IMR-90 (cell line): ENCODE results near the gene HFM1. TPM values are rescaled to one million over a fixed set of nuclear protein-coding genes. Genes with fewer than 3 reads are reported as not detected.

Source experiments
- ATAC-seq: fragments of 200-7000 bp; cut with Tn5 transposase; 2 replicates; pipeline ENCODE4 v1.9.1; 2020; ENCODE audit warnings: low read depth, mild to moderate bottlenecking, moderate library complexity
- BruUV-seq: library from RNA; stranded (reverse); fragments of 400-500 nt; replicated peaks from 2 replicates; lab custom pipeline; 2021; lab: Mats Ljungman, UMichigan
- CTCF ChIA-PET: fragments of 300-600 bp; formaldehyde crosslinking; extraction: SDS; loops from one replicate; lab custom pipeline; 2021; ENCODE audit warnings: antibody characterized with exemption; lab: Yijun Ruan, JAX
- POLR2A ChIA-PET: fragments of 300-600 bp; sonication (Branson Sonifier 250); formaldehyde crosslinking; loops from one replicate; lab custom pipeline; 2022; ENCODE audit warnings: antibody characterized with exemption; ENCODE audit not compliant: unreplicated experiment; lab: Charles Lee
- DNase-seq: peaks from one replicate; pipeline ENCODE4 v3.0.0; 2013
- H2AFZ ChIP-seq: replicated peaks from 2 replicates; pipeline ENCODE3; 2013; ENCODE audit warnings: low read length, mild to moderate bottlenecking; ENCODE audit not compliant: poor library complexity
- H2AK5ac ChIP-seq: 2 replicates; pipeline ENCODE4 v1.6.1; 2013; ENCODE audit warnings: low read depth, low read length, inconsistent platforms
- H2AK9ac ChIP-seq: replicated peaks from 2 replicates; pipeline ENCODE3; 2013; ENCODE audit warnings: mild to moderate bottlenecking, low read depth, low read length, moderate library complexity; ENCODE audit not compliant: poor library complexity
- H2BK120ac ChIP-seq: 2 replicates; pipeline ENCODE4 v1.6.1; 2013; ENCODE audit warnings: low read depth, low read length, inconsistent platforms
- H2BK15ac ChIP-seq: 3 replicates; pipeline ENCODE4 v1.6.1; 2013; ENCODE audit warnings: low read depth, low read length, inconsistent platforms
- H2BK20ac ChIP-seq: 2 replicates; pipeline ENCODE4 v1.6.1; 2013; ENCODE audit warnings: low read depth, mild to moderate bottlenecking, inconsistent platforms, low read length, moderate library complexity
- H2BK5ac ChIP-seq: 2 replicates; pipeline ENCODE4 v1.6.1; 2013; ENCODE audit warnings: mild to moderate bottlenecking, low read depth, low read length, inconsistent platforms; ENCODE audit not compliant: poor library complexity, severe bottlenecking
- H3K14ac ChIP-seq: replicated peaks from 2 replicates; pipeline ENCODE4 v1.6.1; 2013; ENCODE audit warnings: low read depth, low read length, inconsistent platforms
- H3K18ac ChIP-seq: 2 replicates; pipeline ENCODE4 v1.6.1; 2013; ENCODE audit warnings: low read depth, low read length, control low read depth
- H3K23ac ChIP-seq: 2 replicates; pipeline ENCODE4 v1.6.1; 2013; ENCODE audit warnings: low read depth, low read length, inconsistent platforms
- H3K27ac ChIP-seq: 2 replicates; pipeline ENCODE4 v1.5.1; 2013; ENCODE audit warnings: mild to moderate bottlenecking, control low read depth, low read length; ENCODE audit not compliant: insufficient read depth
- H3K27me3 ChIP-seq: 2 replicates; pipeline ENCODE4 v1.6.1; 2013; ENCODE audit warnings: low read length; ENCODE audit not compliant: control insufficient read depth, insufficient read depth
- H3K36me3 ChIP-seq: 2 replicates; pipeline ENCODE4 v1.6.1; 2013; ENCODE audit warnings: low read length, mixed read lengths; ENCODE audit not compliant: control insufficient read depth, insufficient read depth
- H3K4ac ChIP-seq: 2 replicates; pipeline ENCODE4 v1.6.1; 2013; ENCODE audit warnings: low read depth, low read length, inconsistent platforms
- H3K4me1 ChIP-seq: 2 replicates; pipeline ENCODE4 v1.6.1; 2013; ENCODE audit warnings: low read length, mixed read lengths; ENCODE audit not compliant: control insufficient read depth, insufficient read depth
- H3K4me2 ChIP-seq: 2 replicates; pipeline ENCODE4 v1.6.1; 2013; ENCODE audit warnings: low read depth, mild to moderate bottlenecking, control low read depth, low read length, moderate library complexity
- H3K4me3 ChIP-seq: 2 replicates; pipeline ENCODE4 v1.5.1; 2013; ENCODE audit warnings: low read depth, mild to moderate bottlenecking, control low read depth, low read length, moderate library complexity; ENCODE audit not compliant: insufficient read depth
- H3K56ac ChIP-seq: 2 replicates; pipeline ENCODE4 v1.6.1; 2013; ENCODE audit warnings: low read length, inconsistent platforms; ENCODE audit not compliant: insufficient read depth; ENCODE audit errors: extremely low read depth
- H3K79me1 ChIP-seq, 2 experiments: 2 replicates each; pipeline ENCODE4 v1.6.1; 2013; ENCODE audit warnings: low read length in 2 of 2, inconsistent platforms in 1 of 2, low read depth in 1 of 2
- H3K9ac ChIP-seq: 2 replicates; pipeline ENCODE4 v1.6.1; 2013; ENCODE audit warnings: low read depth, low read length, control low read depth
- H3K9me1 ChIP-seq: 2 replicates; pipeline ENCODE4 v1.6.1; 2013; ENCODE audit warnings: low read length, inconsistent platforms; ENCODE audit not compliant: insufficient read depth
- H3K9me3 ChIP-seq: 2 replicates; pipeline ENCODE4 v1.6.1; 2013; ENCODE audit warnings: low read length; ENCODE audit not compliant: control insufficient read depth, insufficient read depth
- H4K20me1 ChIP-seq: 2 replicates; pipeline ENCODE4 v1.6.1; 2013; ENCODE audit warnings: low read length, inconsistent platforms; ENCODE audit not compliant: insufficient read depth
- H4K5ac ChIP-seq: 2 replicates; pipeline ENCODE4 v1.6.1; 2013; ENCODE audit warnings: mild to moderate bottlenecking, low read depth, low read length, control low read depth
- H4K8ac ChIP-seq, 2 experiments: 2 replicates each; pipeline ENCODE4 v1.6.1; 2013; ENCODE audit warnings: low read depth in 2 of 2, low read length in 2 of 2, control low read depth in 1 of 2, inconsistent platforms in 1 of 2
- H4K91ac ChIP-seq: 2 replicates; pipeline ENCODE4 v1.6.1; 2013; ENCODE audit warnings: low read depth, low read length, inconsistent platforms; ENCODE audit not compliant: insufficient read depth
- BHLHE40 ChIP-seq: fragments of 150-350 bp; IDR thresholded peaks from 2 replicates; pipeline ENCODE4 v1.6.1; 2016; ENCODE audit warnings: mild to moderate bottlenecking, low read depth, low read length
- CHD1 ChIP-seq: IDR thresholded peaks from 2 replicates; pipeline ENCODE4 v1.6.1; 2012; ENCODE audit warnings: low read depth, low read length, improper control_type of control experiment
- ELK1 ChIP-seq: fragments of 150-350 bp; IDR thresholded peaks from 2 replicates; pipeline ENCODE4 v1.6.1; 2016; ENCODE audit warnings: low read depth, mild to moderate bottlenecking, low read length, moderate library complexity, borderline replicate concordance
- FOS ChIP-seq: fragments of 150-350 bp; IDR thresholded peaks from 2 replicates; pipeline ENCODE4 v1.6.1; 2016; ENCODE audit warnings: low read depth, low read length
- MAFK ChIP-seq: IDR thresholded peaks from 2 replicates; pipeline ENCODE4 v1.6.1; 2012; ENCODE audit warnings: low read depth, low read length, improper control_type of control experiment
- MXI1 ChIP-seq: IDR thresholded peaks from 2 replicates; pipeline ENCODE4 v1.6.1; 2012; ENCODE audit warnings: low read depth, mild to moderate bottlenecking, low read length, moderate library complexity, borderline replicate concordance
- NFE2L2 ChIP-seq: fragments of 150-350 bp; IDR thresholded peaks from 2 replicates; pipeline ENCODE4 v1.6.1; 2016; ENCODE audit warnings: low read depth, mild to moderate bottlenecking, low read length
- RAD21 ChIP-seq: IDR thresholded peaks from 2 replicates; pipeline ENCODE4 v1.6.1; 2012; ENCODE audit warnings: low read length, improper control_type of control experiment
- RCOR1 ChIP-seq: IDR thresholded peaks from 2 replicates; pipeline ENCODE4 v1.6.1; 2012; ENCODE audit warnings: mild to moderate bottlenecking, low read length, improper control_type of control experiment; ENCODE audit not compliant: insufficient replicate concordance
- SMC3 ChIP-seq: fragments of 150-350 bp; IDR thresholded peaks from 2 replicates; pipeline ENCODE4 v1.6.1; 2016; ENCODE audit warnings: low read depth, mild to moderate bottlenecking, antibody characterized with exemption, low read length, moderate library complexity
- USF2 ChIP-seq: fragments of 150-350 bp; IDR thresholded peaks from 2 replicates; pipeline ENCODE4 v1.6.1; 2017; ENCODE audit warnings: mild to moderate bottlenecking, antibody characterized with exemption, low read length, low read depth
- WGBS, 2 experiments: methylation state at CpG; one replicate each; pipeline versions ENCODE4 v1.1.5 to v1.1.7; 2013; ENCODE audit warnings: missing lambda C conversion rate in 2 of 2; ENCODE audit not compliant: insufficient read length in 1 of 2; ENCODE audit errors: extremely low coverage in 2 of 2; 5-methylcytosine and 5-hydroxymethylcytosine counted together
- dilution Hi-C: fragments of 300-500 bp; cut with HindIII; formaldehyde crosslinking; loops from one replicate; pipeline ENCODE4 v1.14.3; 2018; ENCODE audit warnings: low sequenced_read_pairs; ENCODE audit not compliant: unreplicated experiment
- in situ Hi-C: fragments of 300-500 bp; cut with MboI; formaldehyde crosslinking; loops from 3 replicates; pipeline ENCODE4 v1.14.3; 2019; ENCODE audit warnings: low sequenced_read_pairs, inconsistent platforms, mixed read lengths
- intact Hi-C: fragments of 100-400 bp; cut with micrococcal nuclease; formaldehyde crosslinking; loops from 2 replicates; pipeline ENCODE4 v1.10.0; 2022
- polyA plus RNA-seq, 3 experiments: library from polyadenylated mRNA; depleted of rRNA; stranded (reverse); fragments of >200 nt; gene quantifications; 2 replicates each; pipeline ENCODE4 v1.2.3, GENCODE V29; 2012; ENCODE audit warnings: low replicate concordance in 1 of 3
- total RNA-seq: library from RNA; depleted of rRNA; stranded (reverse); fragments of >200 nt; gene quantifications from 2 replicates; pipeline ENCODE4 v1.2.3, GENCODE V29; 2012
- TF ChIP-seq, protein P1 (sequence below): conservative IDR thresholded peaks from 2 replicates; pipeline ENCODE4 v1.5.1; 2012; ENCODE audit warnings: mild to moderate bottlenecking, low read depth, low read length, improper control_type of control experiment

Gene HFM1
- total and polyA plus RNA-seq, 2 of the 4 experiments (the other 2 are of a cell fraction) = 0.15 to 0.18 TPM

GRCh38 chr1:91381844-91382243 is 22.8 kb downstream of the HFM1 start:
- no TSS peak for BruUV-seq
- ATAC-seq (no peak), DNase-seq (peak; percentile 1)
- H3K27ac ChIP-seq = no peak overlapping the region
- no peaks in the 10 kb centered on the region for H3K9me1 ChIP-seq
- no peak overlapping the region for H2BK20ac ChIP-seq
- POLR2A ChIA-PET = no interaction called here
- no peaks in the 10 kb centered on the region for H3K79me1 ChIP-seq
- TF ChIP-seq SMC3 = no peak
- no peak for TF ChIP-seq RCOR1
- TF ChIP-seq BHLHE40 = no peak
- TF ChIP-seq MAFK = no peak
- TF ChIP-seq, protein P1, sequence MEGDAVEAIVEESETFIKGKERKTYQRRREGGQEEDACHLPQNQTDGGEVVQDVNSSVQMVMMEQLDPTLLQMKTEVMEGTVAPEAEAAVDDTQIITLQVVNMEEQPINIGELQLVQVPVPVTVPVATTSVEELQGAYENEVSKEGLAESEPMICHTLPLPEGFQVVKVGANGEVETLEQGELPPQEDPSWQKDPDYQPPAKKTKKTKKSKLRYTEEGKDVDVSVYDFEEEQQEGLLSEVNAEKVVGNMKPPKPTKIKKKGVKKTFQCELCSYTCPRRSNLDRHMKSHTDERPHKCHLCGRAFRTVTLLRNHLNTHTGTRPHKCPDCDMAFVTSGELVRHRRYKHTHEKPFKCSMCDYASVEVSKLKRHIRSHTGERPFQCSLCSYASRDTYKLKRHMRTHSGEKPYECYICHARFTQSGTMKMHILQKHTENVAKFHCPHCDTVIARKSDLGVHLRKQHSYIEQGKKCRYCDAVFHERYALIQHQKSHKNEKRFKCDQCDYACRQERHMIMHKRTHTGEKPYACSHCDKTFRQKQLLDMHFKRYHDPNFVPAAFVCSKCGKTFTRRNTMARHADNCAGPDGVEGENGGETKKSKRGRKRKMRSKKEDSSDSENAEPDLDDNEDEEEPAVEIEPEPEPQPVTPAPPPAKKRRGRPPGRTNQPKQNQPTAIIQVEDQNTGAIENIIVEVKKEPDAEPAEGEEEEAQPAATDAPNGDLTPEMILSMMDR = no peak
- TF ChIP-seq USF2 = no peak
- TF ChIP-seq NFE2L2 = no peak
- no peak for TF ChIP-seq CHD1
- TF ChIP-seq RAD21 = no peak
- no peak for TF ChIP-seq FOS
- TF ChIP-seq ELK1 = no peak
- no peak for TF ChIP-seq MXI1
- H4K20me1 ChIP-seq = no peaks in the 10 kb centered on the region
- H2AK9ac ChIP-seq = no peak overlapping the region
- no peak overlapping the region for H3K4ac ChIP-seq
- H3K27me3 ChIP-seq = no peaks in the 10 kb centered on the region
- H2BK120ac ChIP-seq = no peak overlapping the region
- no peak overlapping the region for H3K4me3 ChIP-seq
- no peak overlapping the region for H2AFZ ChIP-seq
- in situ Hi-C loops = no loop called here
- H2BK15ac ChIP-seq = no peak overlapping the region
- intact Hi-C loops = no loop called here
- H2AK5ac ChIP-seq = no peak overlapping the region
- H3K23ac ChIP-seq = no peak overlapping the region
- H2BK5ac ChIP-seq = no peak overlapping the region
- no peak overlapping the region for H3K18ac ChIP-seq
- no peak overlapping the region for H3K9ac ChIP-seq
- H3K36me3 ChIP-seq = no peaks in the 10 kb centered on the region
- H4K8ac ChIP-seq = no peak overlapping the region
- no peak overlapping the region for H4K91ac ChIP-seq
- no peak overlapping the region for H4K5ac ChIP-seq
- no peak overlapping the region for H3K14ac ChIP-seq
- no peak overlapping the region for H3K4me2 ChIP-seq
- H3K4me1 ChIP-seq = no peaks in the 10 kb centered on the region
- no peak overlapping the region for H3K56ac ChIP-seq
- CTCF ChIA-PET = no interaction called here
- dilution Hi-C loops = no loop called here
- 60% methylated on average over 3 of the region's 3 CpGs; no CpG with 5 or more reads in 1 of the 2 experiments for WGBS, 2 experiments
- no peaks in the 10 kb centered on the region for H3K9me3 ChIP-seq
